Fibroblast of lung (primary cell): ENCODE data around the gene SRRD.

ENCODE experiments used
- EZH2 ChIP-seq: IDR thresholded peaks from 2 replicates; pipeline ENCODE4 v1.5.1; 2012; ENCODE audit warnings: low read length, control low read depth, mild to moderate bottlenecking; ENCODE audit errors: missing control alignments
- TF ChIP-seq, protein P1 (sequence below), 2 donors: IDR thresholded peaks in 1 of 2; conservative IDR thresholded peaks in 1 of 2; 1 replicate in 1 of 2; 2 replicates in 1 of 2; pipeline ENCODE4 v1.5.1; 2011 to 2012; ENCODE audit warnings: low read length in 2 of 2, control low read depth in 1 of 2, inconsistent platforms in 1 of 2, low read depth in 1 of 2, mild to moderate bottlenecking in 1 of 2

DNA sequence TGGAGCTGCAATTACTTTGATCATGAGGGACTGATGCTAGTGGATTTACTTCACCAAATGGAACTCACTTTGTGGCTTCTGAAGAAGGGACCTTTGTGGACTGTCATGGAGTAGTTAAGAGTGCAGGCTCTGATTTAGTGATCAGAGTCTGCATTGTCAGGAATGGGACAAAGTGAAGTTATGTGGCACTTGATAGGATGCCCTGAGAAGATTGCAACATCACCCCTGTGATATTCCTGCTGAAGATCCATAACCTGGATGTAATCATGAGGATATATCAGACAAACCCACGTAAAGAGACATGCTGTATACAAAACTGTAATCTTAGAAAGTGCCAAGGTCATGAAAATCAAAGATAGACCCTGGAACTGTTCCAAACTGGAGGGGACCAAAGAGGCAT lies 30.2 kb downstream of the SRRD start:
- TF ChIP-seq, protein P1, sequence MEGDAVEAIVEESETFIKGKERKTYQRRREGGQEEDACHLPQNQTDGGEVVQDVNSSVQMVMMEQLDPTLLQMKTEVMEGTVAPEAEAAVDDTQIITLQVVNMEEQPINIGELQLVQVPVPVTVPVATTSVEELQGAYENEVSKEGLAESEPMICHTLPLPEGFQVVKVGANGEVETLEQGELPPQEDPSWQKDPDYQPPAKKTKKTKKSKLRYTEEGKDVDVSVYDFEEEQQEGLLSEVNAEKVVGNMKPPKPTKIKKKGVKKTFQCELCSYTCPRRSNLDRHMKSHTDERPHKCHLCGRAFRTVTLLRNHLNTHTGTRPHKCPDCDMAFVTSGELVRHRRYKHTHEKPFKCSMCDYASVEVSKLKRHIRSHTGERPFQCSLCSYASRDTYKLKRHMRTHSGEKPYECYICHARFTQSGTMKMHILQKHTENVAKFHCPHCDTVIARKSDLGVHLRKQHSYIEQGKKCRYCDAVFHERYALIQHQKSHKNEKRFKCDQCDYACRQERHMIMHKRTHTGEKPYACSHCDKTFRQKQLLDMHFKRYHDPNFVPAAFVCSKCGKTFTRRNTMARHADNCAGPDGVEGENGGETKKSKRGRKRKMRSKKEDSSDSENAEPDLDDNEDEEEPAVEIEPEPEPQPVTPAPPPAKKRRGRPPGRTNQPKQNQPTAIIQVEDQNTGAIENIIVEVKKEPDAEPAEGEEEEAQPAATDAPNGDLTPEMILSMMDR (conservative IDR thresholded peaks at IDR 0.05 in 1 of 2, IDR thresholded peaks at IDR 0.05 in 1 of 2; ENCODE audit: low read depth in 1 of 2, low read length in 2 of 2) = no peak
- no peak for TF ChIP-seq EZH2
